Ishikawa (cell line): ENCODE results near the gene ANAPC4.

Source experiments
- CREB1 ChIP-seq: IDR thresholded peaks from 2 replicates; pipeline ENCODE4 v1.6.1; 2012; ENCODE audit warnings: low read depth
- EGR1 ChIP-seq: IDR thresholded peaks from 2 replicates; pipeline ENCODE4 v1.6.1; 2012
- EP300 ChIP-seq: IDR thresholded peaks from 2 replicates; pipeline ENCODE4 v1.6.1; 2012; ENCODE audit warnings: borderline replicate concordance
- FOXM1 ChIP-seq: IDR thresholded peaks from 2 replicates; pipeline ENCODE4 v1.6.1; 2012; ENCODE audit warnings: low read depth, borderline replicate concordance
- RAD21 ChIP-seq: IDR thresholded peaks from 2 replicates; pipeline ENCODE4 v1.6.1; 2012; ENCODE audit warnings: low read depth
- TAF1 ChIP-seq: IDR thresholded peaks from 2 replicates; pipeline ENCODE4 v1.6.1; 2012; ENCODE audit warnings: low read depth, mild to moderate bottlenecking
- TEAD4 ChIP-seq: IDR thresholded peaks from 2 replicates; pipeline ENCODE4 v1.6.1; 2012
- YY1 ChIP-seq: IDR thresholded peaks from 2 replicates; pipeline ENCODE4 v1.6.1; 2012; ENCODE audit warnings: low read depth
- TF ChIP-seq, protein P1 (sequence below): IDR thresholded peaks from 2 replicates; pipeline ENCODE4 v1.6.1; 2012
- TF ChIP-seq, protein P2 (sequence below): IDR thresholded peaks from 2 replicates; pipeline ENCODE4 v1.6.1; 2012; ENCODE audit warnings: low read depth, mild to moderate bottlenecking
- TF ChIP-seq, protein P3 (sequence below): IDR thresholded peaks from 2 replicates; pipeline ENCODE4 v1.6.1; 2012

DNA sequence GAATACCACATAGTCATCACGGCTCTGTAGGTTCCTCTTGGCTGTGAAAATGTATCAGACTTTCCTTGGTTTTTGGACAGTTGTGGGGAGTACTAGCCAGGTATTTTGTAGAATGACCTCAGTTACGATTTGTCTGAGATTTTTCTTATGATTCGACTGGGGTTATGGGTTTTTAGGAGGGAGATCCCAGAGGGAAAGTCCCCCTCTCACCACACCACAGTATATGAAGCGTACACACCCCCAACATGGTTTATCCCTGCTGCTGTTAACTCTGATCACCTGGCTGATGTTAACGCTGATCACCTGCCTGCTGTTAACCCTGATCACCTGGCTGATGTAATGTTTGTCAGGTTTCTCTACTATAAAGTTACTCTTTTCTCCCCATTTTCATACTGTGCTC is 72.6 kb downstream of the ANAPC4 start:
- TF ChIP-seq, protein P1, sequence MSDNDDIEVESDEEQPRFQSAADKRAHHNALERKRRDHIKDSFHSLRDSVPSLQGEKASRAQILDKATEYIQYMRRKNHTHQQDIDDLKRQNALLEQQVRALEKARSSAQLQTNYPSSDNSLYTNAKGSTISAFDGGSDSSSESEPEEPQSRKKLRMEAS: no peak
- TF ChIP-seq FOXM1: no peak
- no peak for TF ChIP-seq EGR1
- no peak for TF ChIP-seq YY1
- TF ChIP-seq, protein P2, sequence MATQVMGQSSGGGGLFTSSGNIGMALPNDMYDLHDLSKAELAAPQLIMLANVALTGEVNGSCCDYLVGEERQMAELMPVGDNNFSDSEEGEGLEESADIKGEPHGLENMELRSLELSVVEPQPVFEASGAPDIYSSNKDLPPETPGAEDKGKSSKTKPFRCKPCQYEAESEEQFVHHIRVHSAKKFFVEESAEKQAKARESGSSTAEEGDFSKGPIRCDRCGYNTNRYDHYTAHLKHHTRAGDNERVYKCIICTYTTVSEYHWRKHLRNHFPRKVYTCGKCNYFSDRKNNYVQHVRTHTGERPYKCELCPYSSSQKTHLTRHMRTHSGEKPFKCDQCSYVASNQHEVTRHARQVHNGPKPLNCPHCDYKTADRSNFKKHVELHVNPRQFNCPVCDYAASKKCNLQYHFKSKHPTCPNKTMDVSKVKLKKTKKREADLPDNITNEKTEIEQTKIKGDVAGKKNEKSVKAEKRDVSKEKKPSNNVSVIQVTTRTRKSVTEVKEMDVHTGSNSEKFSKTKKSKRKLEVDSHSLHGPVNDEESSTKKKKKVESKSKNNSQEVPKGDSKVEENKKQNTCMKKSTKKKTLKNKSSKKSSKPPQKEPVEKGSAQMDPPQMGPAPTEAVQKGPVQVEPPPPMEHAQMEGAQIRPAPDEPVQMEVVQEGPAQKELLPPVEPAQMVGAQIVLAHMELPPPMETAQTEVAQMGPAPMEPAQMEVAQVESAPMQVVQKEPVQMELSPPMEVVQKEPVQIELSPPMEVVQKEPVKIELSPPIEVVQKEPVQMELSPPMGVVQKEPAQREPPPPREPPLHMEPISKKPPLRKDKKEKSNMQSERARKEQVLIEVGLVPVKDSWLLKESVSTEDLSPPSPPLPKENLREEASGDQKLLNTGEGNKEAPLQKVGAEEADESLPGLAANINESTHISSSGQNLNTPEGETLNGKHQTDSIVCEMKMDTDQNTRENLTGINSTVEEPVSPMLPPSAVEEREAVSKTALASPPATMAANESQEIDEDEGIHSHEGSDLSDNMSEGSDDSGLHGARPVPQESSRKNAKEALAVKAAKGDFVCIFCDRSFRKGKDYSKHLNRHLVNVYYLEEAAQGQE: no peak
- no peak for TF ChIP-seq CREB1
- TF ChIP-seq TEAD4: no peak
- no peak for TF ChIP-seq TAF1
- TF ChIP-seq EP300: no peak
- no peak for TF ChIP-seq RAD21
- TF ChIP-seq, protein P3, sequence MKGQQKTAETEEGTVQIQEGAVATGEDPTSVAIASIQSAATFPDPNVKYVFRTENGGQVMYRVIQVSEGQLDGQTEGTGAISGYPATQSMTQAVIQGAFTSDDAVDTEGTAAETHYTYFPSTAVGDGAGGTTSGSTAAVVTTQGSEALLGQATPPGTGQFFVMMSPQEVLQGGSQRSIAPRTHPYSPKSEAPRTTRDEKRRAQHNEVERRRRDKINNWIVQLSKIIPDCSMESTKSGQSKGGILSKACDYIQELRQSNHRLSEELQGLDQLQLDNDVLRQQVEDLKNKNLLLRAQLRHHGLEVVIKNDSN: no peak
